HG03432 (cell line): ENCODE measurements around the gene AFF4.
A peak's percentile ranks its signal among the peaks of the same experiment; 100 is the strongest.

Experiments
- ATAC-seq: cut with Tn5 transposase; IDR thresholded peaks from one replicate; pipeline ENCODE4 v1.9.1; 2021; ENCODE audit warnings: mild to moderate bottlenecking, moderate library complexity; ENCODE audit not compliant: unreplicated experiment

Gene AFF4

DNA sequence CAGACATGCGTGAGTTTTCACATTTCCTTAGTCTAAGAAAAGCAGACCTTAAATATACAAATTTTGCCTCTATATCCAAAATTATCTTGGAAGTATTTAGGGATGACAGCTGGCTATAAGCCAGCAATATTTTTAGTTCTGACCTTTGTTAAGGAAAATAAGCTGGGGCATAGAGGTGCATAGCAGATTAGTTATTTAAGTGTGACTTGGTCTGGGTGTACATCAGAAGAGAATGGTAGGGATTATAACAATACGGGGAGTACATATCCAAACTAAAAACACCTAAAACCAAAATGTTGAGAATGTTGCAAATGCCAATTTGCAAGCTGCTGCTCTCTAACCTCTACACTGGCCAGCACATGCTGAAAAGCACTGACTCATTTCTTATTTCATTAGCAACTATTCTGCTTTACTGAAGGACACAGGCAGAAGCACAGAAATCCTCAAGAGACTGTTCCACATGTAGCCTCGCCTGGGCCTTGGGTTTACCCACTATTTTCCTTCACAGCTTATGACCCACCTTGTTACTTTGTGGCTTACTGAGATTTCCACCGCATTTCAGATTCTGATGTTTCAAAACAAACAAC, 67.6 kb downstream of the AFF4 start:
- ATAC-seq: no peak

DNA sequence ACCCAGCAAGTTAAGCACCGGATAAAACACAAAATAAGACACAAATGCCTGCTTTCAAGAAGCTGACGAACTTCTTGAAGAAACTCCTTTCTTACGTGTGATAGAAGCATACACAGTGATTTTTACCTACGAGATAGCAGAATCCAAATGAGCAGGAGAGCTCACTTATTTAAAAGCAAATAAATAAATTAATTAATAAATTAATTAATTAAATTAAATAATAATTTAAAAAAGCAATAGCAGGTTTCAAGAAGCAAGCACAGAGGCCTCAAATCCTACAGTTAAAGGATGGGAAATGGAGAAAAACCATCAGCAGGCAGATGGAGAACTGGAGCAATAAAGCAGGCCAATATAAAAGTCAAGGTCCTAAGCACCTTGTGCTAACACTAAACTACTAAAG, 72.6 kb downstream of the AFF4 start:
- no peak for ATAC-seq

DNA sequence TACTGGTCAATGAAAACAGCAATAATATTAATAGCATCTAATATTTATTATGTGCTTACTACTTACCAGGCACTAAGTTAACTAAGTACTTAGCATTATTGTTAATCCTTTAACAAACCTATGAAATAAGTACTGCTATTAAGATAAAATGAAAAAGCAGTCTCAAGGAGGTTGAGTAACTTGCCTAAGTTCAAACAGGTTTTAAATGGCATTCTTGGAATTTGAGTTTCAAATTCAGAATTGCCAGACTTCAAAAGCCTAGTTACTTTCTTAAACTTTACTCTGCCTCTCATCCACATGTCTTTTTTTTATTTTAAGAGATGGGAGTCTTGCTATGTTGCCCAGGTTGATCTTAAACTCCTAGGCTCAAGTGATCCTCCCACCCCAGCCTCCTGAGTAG, 73.9 kb downstream of the AFF4 start:
- ATAC-seq: no peak

DNA sequence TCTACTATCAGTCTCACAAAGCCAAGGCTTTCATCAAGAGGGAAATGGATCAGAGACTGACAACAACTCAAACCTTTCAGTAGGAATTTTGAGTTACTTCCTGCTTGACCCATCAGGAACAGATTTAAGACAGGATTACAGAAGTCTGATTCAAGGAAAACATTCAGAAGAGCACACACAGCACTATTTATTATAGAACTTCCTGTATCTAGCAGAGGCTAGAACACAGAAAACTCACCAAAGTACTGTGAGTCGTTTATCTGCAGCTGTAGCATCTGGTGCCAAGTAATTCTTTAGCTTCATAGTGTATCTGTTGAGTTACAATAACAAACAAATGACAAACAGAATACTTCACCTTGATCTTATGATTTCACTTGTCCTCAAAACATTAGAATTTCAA, 76.2 kb downstream of the AFF4 start:
- no peak for ATAC-seq

DNA sequence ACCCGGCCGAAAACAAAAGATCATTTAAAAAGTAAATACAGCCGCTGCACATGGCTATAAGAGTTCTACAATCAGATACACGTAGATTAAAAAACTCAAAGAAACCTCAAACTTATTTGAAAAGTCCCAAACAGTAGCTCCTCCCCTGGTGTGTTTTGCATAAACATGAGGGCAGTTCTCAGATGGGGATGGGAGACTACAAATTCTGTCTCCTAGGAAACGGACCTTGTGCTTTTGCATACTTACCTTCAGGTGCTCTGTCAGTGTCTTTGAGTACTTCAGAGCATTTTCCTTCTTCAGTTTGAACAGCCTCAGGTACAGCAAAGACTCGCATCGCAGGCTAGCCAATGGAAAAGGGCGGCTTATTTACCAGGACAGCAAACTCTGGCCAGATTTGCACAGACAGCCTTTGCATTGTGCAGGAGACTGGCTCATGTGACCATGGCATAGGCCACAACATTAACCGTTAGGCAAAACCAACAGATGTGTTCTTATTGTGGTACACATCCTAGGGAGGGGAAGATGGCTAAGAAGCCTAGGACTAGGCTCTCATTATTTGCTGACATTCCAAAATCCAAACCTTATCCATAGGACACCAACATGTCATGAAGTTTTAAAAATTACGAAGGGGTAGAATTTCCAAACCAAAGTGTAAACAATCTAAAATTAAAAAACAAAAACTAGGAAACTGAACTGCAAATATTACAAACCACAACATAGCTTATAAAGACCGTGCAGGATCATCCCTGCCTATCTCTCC, 77.2 kb downstream of the AFF4 start:
- no peak for ATAC-seq

DNA sequence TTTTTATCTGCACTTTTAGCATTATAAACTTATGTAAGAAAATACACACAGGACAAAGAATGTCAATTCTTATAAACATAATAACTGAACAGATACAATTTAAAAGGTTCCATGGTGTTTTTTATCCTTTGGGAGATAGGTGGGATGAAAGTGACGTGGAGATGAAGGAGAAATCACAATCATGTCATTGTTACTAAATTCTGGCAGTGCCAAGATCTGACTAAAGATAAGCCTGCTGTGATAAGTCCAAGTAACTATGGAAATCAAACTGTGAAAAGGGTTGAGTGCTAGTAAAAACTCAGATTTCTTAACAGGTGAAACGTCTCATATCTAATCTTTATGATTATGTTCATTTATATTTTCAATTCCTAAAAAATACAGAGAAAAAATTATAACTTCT, 78.9 kb downstream of the AFF4 start:
- ATAC-seq: no peak

DNA sequence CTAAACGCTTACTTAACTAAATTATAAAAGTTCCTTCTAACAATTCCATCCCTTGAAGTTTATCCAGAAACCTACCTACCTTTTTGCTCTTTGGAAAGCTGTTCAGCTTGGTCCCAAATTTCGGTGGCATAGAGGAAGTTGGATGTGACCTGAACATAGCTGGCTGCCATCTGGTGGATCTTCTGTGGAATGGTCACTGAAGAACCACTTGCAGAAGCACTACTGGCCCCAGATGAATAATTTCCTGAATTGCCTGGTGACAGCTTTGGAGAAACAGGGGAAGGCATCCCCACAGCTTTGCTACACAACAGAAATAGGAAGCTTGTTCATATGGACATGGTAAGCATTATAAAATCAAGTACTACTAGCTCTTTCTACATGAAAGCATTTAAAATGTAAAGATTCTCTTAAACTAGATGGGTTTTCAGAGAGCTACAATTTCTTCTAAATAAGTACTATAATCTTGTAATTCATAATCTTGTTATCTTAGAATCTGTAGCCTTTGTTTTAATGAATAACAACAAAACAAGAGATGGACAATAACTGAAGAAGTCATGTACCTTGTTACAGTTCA, 80.1 kb downstream of the AFF4 start:
- ATAC-seq: peak; percentile 46

DNA sequence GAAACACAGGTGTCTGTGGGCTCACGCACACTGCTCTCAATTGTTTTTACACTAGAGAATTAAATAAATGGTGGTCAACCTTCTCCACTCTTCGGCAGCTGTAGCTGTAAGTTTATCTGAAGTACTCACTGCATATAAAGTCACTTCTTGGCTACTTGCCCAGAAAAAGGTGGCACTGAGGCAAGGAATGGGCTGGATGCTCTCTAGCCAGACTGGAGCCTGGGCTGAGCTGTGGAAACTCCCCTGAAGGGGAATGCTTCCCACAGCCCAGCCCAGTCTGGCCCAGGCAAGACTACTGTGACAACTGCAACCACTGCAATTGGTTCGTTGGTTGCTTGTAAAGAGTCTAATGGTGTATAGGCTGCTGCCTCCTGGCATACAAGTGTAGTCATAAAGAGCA, 85.5 kb downstream of the AFF4 start:
- no peak for ATAC-seq

DNA sequence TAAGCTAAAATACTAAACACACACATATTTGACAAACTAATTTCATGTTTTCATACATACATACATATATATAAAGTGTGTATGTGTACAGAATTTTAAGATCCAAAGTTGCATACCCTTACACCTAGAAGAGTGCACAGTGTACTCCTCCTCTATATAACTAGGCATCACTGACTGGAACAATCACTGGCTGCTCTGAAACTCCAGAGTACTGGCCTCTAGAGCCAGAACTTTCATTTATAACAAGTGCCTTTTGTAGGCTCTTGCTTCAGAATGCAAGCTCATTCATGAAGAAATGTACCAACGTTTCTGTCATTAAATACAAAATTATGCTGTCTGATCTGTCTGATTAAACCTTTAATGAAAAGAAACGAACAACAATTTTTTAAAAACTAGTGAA, 86.0 kb downstream of the AFF4 start:
- ATAC-seq: no peak

DNA sequence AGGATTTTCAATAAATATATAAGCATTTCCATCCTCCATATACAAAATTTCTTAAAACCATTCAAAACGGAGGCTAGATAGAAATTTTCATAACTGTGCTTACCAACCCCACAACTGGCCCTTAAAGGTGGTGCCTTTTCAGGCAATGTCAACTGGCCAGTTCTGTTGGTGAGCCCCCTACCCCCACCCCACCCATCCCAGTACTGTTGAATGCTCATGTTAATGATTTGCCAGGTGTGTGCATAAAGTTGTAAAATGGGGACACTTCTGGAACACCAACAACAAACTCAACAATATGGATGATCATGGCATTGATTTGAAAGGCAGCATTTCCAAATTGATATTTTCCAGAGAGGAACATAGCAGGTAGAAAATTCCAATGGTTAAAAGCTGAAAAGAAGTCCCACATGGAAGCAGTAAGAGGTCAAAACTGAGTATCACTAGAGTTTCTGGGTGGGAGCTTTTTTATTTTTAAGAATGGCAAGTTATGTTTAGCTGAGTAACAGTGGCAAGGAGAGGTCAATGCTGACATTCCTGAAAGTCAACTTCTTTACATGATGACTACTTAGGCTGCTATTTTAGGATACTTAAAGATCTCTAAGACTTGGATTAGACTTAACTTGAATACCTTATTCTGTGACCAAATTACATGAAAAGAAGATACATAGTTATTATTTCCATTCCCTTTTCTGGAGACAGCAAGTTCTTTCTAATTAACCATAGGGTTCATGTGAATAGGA, 87.2 kb downstream of the AFF4 start:
- no peak for ATAC-seq

DNA sequence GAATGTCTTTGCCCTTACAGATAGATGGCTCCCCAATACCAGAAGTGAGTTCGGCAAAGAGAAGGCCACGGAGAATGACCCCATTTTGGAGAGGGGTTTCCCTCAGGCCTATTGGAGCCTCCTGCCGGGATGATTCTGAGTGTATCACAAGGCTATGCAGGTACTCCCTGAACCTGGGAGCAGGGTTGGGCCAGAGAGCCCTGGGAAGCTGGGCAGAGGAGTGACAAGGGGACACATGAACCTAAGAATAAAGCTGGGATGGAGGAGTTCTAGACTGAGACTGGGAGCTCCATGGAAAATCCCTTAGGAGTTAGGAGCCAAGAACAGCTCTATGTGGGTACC, 89.5 kb downstream of the AFF4 start:
- ATAC-seq: no peak

DNA sequence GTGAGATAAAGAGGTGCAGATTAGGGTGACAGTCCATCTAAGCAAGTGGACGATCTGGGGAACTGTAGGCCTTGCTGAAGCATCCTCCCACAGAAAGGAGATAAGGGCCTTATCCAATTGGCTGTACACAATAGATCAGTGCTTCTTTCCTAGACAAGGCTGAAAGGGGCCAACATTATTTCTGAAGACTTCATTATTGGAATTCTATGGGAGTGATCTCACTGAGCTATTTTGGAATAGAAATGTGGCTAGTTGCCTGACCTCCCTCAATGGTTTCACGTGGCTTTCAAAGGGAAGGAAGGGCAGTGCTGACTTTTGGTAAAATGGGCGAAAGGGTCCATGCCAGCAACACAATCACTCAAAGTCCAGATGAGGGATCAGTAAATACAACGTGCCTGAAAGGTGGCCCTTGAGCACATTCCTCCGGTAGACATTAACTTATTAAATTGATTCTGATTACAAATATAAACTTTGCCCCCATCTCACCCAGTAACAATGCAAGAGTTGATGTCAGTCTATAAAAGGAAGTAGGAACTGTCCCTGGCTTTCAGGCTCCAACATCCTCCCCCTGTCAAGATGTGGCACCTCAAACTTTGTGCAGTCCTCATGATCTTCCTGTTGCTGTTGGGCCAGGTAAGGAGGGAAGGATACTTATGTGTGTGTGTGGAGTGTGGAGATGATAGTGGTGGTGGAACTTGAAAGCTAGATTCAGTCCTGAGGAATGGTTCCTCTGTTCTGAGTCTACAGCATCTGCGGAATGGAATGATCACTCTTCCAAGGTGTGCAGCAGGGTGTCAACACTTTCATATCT, 90.1 kb downstream of the AFF4 start, which contains the start of gene LEAP2:
Gene LEAP2 (plus strand): TSS at position 550 of the 811 bp plus-strand sequence. CDS start 27 bp downstream, at position 577.
- no peak for ATAC-seq

DNA sequence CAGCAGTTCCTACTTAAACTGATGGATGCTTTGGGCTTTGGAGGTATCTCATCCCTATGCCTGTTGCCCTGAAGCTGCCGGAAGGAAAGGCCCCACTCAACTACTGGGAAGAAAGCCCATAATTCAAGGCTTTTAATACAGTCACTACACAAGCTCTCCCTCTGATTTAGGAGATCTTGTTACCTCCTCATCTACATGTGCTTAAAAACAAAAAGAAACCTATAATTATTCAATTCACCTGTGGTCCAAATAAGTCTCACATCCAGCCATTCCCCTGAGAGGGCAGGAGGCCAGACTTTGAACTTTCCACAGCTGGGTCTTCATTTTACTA, 90.7 kb downstream of the AFF4 start:
- no peak for ATAC-seq

DNA sequence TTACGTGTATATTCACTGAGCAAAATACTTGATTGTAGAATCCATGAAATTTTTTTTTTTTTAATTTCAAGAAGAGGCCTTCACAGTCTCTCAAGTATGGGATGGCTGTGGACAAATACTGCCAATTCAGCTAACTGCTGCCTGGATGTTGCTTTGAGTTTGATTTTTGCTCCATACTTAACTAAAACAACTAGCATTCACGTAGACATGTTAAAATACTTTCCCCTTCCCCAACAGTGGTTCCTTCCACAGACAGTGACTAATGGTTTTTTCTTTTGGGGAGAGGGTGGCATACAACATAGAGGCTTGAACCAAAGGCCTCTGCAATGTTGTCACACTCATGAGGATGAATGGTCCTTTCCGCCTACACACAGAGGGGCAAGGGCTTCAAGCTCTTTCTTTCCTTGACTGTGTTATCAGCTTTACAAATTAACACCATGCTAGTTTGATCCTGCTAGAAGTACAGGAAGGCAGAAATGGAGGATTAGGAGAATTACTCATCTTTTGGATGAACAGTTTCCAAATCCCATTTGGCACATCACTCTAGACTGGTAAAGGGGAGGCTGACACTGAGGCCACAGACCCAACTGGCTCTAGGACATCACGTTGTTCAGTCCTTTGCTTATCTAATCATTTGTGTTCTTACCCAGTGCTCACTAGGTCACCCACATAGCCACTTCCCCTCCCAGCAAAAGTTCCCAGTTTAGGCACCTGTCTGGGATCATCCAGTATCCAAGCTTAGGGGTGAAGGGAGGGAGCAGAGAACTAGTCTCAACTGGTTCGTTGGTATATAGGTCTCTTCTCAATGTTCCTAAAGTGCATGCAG, 91.8 kb downstream of the AFF4 start:
- ATAC-seq: no peak

DNA sequence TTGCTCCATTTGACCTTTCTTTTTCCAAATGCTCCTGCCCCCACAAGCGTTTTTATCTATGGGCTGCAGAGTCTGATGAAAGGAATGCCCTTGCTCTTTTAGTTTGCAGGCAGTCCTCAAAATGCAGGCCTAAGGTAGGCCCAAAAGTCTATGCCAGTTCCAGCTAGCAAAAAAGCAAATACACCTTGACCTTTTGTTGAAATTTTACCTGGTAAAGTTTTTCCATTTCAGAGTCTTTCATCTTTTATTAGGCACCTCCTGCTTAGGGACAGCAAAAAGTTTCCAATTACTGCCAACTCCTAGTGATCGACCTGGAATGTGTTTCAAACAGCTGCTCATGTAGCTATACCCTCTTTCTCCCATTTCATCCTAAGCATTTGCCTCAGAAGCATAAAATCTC, 92.6 kb downstream of the AFF4 start:
- ATAC-seq: no peak

DNA sequence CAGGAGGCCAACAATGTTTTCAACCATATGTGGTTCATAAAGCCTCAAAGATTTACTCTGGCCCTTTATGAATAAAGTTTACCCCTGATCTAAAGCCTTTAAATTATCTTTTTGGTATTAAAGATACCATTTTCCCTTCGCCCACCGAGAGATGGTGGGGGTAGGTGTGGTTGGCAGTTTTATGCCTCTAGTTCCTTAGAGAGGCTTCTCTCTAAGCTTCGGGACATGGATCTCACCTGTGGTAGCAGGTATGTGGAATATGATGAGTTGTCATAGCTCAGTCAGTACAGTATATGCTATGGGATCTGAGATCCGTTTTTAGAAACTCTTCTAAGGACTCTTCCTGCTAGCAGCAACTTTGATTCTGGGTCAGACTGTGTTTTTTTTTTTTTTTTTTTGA, 94.7 kb downstream of the AFF4 start:
- ATAC-seq: no peak

DNA sequence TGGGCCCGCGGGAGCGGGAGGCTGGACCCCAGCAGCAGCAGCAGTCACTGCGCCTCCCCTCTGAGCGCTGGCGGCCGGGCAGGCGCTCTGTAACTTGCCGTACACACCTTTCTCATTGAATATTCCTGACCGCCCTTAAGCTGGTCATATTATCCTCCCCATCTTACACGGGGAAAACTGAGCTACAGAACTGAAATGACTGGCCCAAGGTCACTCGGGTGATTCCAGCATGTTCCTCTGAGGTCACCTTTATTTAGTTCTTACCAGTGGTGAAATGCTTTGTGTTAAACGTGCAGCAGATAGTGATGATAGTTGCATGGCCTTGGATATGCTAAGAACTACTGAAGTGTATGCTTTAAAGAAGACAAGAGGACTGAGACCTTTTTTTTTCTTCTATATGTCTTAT, 96.4 kb downstream of the AFF4 start:
- no peak for ATAC-seq

DNA sequence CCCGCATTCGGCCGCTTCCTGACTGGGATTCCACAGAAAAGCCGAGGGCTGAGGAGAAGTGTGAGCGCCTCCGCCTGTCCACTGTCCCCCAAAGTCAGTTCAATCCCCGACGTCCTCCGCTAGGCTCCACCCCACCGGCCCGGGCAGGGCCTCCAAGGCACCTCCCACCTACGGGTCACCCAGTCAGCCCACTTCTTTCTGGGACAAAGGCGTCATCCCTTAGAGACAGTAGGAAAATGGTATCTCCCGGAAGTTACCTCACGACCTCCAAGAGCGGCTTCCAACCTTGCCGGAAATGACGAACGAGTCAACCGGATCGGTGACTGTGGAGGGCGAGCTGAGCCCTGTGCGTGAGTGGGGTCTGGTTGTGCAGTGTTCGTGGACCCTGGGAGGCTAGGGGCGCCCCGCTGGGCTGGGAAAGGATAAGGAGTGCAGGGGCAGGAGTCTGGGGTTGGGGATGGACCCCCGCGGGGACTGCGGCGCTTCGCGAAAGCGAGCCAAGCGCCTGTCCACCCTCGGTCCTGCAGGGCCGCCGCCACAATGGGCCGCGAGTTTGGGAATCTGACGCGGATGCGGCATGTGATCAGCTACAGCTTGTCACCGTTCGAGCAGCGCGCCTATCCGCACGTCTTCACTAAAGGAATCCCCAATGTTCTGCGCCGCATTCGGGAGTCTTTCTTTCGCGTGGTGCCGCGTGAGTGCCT, 96.9 kb downstream of the AFF4 start, which contains the start of the genes GDF9 and UQCRQ:
Gene GDF9 (minus strand): TSS at position 128 of the 704 bp plus-strand sequence. CDS start 1,936 bp downstream, outside the sequence.
Gene UQCRQ (plus strand): TSS at position 301 of the 704 bp plus-strand sequence. CDS start 240 bp downstream, at position 541.
- peak; percentile 98 for ATAC-seq

DNA sequence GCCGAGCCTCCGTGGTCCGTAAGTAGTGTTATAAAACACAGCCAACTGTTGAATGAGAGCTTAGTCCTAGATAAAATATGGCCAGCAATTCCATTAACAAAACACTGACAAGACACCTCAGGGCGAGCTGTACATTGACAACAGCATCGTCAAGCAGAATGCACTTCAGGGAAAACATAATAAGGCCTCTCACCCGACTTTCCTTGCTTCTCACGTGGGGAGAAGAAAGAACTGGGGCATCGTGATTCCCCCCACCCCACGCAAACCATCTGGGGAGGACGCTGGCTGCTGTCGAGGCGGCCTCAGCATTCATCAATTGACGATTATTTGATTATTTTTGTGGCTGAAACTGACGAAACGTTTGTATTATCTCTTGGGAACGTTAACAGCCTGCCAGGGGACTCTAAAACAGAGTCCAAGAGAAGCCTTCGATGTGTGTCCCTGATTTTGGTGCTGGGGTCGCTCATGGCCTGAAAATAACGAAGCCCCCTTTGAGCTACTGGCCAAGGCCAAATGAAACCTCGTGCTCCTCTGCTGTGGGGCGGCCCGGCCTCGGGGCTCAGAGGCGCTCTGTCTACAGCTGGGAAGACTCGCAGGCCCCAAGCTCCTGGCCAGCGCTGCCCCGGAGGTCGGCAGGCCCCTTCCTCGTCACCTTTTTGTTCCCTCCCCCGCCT, 97.6 kb downstream of the AFF4 start:
- ATAC-seq: peak; percentile 33
